Stimulated activated CD4-positive, alpha-beta T cell treated with anti-CD3 and anti-CD28 coated beads, Interleukin-12 subunit alpha, Interleukin-12 subunit beta, amount 100 ng/mL, for 24 hours (primary cell): ENCODE data around the gene CARMIL3.

ENCODE experiments used
- DNase-seq, 2 experiments: peaks; one replicate each; pipeline ENCODE4 v3.0.0-alpha.2; 2020; ENCODE audit warnings: low read depth in 2 of 2

Gene CARMIL3

GRCh38 chr14:24115422-24116127, 63.8 kb downstream of the CARMIL3 start:
- no peak for DNase-seq

DNA sequence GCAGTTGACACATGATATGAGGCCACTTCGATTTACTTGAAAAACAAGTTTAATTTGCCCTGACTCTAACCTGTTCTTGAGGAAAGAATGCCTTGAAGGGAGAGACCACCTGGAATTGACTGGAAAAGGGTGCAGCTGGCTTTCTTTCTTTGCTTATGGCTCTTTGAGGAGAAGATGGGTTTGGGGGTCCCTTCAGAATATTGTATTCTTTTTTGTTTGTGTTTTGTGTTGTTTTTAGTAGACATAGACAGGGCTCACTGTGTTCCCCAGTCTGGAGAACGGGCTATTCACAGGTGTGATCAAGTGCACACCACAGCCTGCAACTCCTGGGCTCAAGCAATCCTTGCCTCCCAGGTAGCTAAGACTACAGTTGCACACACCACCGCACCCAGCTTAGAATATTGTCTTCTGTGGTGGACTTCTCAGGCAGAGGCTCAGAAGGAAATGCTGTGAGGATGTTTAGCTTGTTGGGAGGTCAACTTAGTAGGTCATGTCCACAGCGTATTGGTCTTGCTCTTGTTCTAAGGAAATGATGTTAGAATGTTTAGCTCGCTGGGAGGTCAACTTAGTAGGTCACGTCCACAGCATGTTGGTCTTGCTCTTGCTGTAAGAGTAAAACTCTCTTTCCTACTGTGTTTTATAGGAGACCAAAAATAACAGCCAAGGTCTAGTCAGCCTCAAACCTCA, 64.5 kb downstream of the CARMIL3 start:
- DNase-seq, result no peak

- DNase-seq, result no peak
Measured at GRCh38 chr14:24117179-24117578, 65.4 kb downstream of the CARMIL3 start.
